ENCODE data around the gene ST3GAL6.

DNA sequence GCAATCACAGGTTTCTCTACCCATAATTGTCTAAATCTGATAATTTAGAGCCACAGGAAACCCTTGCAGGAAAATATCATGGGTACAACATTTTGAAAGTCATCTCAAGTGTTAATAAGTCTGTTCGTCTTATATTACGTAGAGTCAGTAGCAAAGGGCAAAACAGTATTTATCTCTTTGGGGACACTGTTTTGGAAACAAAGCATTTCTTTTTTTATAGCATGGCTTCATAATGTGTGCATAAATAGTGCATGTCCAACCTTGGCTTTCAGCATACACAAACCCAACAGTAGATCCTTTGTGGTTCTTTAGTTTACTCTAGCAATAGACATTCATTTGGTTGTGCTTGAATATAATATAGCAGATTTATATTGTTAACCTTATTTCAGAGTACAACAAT is 24.0 kb downstream of the ST3GAL6 start:
- TF ChIP-seq, protein P1, sequence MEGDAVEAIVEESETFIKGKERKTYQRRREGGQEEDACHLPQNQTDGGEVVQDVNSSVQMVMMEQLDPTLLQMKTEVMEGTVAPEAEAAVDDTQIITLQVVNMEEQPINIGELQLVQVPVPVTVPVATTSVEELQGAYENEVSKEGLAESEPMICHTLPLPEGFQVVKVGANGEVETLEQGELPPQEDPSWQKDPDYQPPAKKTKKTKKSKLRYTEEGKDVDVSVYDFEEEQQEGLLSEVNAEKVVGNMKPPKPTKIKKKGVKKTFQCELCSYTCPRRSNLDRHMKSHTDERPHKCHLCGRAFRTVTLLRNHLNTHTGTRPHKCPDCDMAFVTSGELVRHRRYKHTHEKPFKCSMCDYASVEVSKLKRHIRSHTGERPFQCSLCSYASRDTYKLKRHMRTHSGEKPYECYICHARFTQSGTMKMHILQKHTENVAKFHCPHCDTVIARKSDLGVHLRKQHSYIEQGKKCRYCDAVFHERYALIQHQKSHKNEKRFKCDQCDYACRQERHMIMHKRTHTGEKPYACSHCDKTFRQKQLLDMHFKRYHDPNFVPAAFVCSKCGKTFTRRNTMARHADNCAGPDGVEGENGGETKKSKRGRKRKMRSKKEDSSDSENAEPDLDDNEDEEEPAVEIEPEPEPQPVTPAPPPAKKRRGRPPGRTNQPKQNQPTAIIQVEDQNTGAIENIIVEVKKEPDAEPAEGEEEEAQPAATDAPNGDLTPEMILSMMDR (IDR thresholded peaks at IDR 0.05 in 2 of 3, conservative IDR thresholded peaks at IDR 0.05 in 1 of 3; ENCODE audit: control insufficient read depth in 2 of 3, extremely low read depth in 1 of 3, insufficient read depth in 1 of 3, low read depth in 3 of 3, low read length in 3 of 3): no peak
- TF ChIP-seq, protein P2, sequence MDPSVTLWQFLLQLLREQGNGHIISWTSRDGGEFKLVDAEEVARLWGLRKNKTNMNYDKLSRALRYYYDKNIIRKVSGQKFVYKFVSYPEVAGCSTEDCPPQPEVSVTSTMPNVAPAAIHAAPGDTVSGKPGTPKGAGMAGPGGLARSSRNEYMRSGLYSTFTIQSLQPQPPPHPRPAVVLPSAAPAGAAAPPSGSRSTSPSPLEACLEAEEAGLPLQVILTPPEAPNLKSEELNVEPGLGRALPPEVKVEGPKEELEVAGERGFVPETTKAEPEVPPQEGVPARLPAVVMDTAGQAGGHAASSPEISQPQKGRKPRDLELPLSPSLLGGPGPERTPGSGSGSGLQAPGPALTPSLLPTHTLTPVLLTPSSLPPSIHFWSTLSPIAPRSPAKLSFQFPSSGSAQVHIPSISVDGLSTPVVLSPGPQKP (IDR thresholded peaks at IDR 0.05; ENCODE audit: low read depth, low read length): no peak
- TF ChIP-seq SMC3 (IDR thresholded peaks at IDR 0.05; ENCODE audit: borderline replicate concordance, low read length): no peak
- no peak for TF ChIP-seq POLR2A (IDR thresholded peaks at IDR 0.05; ENCODE audit: low read depth, low read length)
- no peak for TF ChIP-seq HDGF (IDR thresholded peaks at IDR 0.05)
